HG03159 (cell line): ENCODE results near the gene FAM120B.
A peak's percentile ranks its signal among the peaks of the same experiment; 100 is the strongest.

Source experiments
- ATAC-seq: cut with Tn5 transposase; IDR thresholded peaks from one replicate; pipeline ENCODE4 v1.9.1; 2021; ENCODE audit warnings: mild to moderate bottlenecking, moderate library complexity; ENCODE audit not compliant: unreplicated experiment

FAM120B gene

DNA sequence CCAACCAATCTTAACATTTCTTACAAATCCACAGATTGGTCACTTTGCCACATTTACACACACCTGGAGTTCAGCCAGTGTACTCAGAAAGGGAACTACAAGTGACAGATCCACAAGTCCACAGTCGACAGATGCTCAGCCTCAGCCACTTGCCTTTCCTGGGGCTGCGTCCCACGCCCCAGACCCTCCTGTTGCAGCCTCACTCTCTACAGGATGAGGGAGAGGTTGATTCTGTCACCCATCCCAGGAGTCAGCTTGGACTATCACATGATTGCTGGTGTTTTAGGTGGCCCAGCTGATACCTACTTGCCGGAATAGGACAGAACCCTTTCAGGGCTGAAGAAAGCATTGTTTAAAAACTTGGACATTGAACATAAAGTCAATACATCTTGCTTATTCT, 108.8 kb downstream of the FAM120B start:
- ATAC-seq = no peak

DNA sequence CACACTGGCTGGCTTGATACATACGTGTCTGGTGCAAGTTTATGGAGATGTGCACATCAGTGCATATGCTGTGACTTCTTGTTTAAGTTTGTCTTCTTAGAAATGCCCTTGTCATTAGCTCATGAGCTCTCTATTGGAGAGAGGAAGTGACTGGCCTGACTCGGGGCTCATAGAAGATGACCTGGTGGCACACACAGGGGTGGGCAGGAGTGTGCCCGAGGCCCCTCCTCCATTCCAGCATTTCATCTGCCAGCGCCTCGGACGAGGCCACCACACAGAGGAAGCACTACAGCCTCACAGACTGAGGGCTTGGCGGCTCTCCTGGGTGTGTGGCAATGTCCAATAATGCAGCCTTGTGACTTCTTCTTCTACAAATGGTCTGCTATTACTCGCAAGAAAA, 109.7 kb downstream of the FAM120B start:
- ATAC-seq = no peak

DNA sequence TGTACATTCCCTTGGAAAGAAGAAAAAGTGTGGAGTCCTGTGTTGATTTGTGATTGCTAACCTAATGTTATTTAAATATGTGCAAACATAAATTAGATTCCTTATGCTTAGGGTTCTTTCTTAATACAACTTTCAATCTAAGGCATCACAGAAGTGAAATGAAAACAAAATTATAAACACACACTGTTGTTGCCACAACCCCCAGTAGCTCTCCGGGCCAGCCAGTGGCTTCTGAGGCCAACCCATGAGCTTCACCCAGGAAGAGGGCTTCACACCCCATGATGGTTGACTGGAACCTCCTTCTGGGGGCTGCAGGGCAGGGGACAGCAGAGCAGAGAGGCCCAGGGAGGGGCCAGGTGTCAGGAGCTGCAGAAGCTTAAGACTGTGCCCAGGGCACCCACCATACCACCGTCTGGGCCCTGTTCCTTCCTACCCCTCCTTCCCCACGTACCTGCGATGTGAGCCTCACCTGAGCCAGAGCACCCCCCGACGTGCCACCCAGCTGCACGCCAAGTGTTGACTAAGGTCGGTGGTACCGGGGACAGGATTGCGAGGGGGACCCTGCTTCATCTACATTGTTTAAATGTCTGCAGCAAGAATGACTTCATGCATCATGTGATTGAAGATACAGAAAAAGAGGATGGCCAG, 110.5 kb downstream of the FAM120B start:
- no peak for ATAC-seq

DNA sequence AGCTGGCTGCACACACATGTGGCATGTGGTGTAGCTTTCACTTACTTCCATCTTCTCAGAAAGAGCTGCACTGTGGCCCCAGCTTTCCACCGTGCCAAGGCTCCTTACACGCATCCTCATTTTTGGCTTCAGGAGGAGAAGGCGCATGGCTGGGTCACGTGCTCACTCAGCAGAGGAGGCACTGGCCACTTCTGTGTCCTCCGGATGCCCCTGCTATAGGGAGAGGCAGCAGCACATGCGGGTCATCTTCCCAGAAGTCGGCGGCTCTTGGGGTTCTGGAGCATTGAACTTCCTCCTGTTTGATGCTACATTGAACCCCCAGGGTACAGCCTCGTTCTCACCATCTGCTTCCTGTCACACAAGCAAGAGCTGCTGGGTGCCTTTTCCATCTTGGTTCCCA, 111.3 kb downstream of the FAM120B start:
- ATAC-seq = no peak

DNA sequence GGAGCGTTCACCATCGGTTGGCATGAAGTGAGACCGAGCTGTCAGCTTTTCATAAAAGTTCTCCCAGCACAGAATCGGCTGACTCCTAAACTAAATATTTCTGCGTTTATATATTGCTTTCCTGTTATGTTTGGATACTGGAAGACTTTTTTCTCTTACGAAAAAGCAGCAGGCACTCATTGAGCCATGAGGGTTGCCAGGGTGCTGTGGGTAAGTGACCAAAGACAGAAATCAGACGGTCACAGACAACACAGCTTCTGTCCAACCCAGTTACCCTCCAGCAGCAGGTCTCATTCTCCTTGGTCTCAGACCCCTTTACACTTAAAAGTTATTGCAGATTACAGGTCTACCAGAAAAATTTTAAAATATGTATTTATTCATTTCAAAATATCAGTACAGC, 113.7 kb downstream of the FAM120B start:
- no peak for ATAC-seq

DNA sequence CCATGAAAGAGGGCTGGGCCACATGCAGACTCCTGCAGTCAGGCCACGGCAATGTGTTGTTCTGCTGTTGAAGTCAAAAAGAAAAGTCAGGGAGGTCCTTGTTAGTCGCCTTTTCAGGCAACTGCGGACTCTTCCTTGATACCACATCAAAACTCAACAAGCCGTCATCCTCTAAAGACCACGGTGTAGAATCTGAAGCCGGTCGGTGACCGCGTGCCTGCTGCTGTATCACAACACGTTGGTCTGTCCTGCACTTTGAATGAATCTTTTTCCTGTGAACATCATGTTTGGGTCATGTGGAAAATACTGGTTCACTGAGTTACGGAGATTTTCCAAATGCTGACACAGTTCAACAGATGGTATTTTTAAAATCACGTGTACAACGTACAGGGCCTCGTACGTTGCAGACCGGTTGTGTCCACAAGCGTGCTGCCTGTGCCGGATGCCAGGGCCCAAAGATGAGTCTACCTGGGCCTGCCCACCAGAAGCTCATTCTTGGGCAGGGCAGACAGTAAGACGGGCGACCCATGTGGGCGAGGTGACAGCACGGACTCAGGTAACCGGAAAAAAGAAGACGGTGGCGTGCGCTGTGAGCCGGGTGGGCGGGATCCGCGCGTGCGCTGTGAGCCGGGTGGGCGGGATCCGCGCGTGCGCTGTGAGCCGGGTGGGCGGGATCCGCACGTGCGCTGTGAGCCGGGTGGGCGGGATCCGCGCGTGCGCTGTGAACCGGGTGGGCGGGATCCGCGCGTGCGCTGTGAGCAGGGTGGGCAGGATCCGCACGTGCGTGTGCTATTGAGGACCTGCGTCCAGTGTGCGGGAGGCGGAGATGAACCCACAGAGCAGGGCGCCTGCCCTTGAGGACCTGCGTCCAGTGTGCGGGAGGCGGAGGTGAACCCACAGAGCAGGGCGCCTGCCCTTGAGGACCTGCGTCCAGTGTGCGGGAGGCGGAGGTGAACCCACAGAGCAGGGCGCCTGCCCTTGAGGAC, 114.5 kb downstream of the FAM120B start:
- ATAC-seq = no peak

DNA sequence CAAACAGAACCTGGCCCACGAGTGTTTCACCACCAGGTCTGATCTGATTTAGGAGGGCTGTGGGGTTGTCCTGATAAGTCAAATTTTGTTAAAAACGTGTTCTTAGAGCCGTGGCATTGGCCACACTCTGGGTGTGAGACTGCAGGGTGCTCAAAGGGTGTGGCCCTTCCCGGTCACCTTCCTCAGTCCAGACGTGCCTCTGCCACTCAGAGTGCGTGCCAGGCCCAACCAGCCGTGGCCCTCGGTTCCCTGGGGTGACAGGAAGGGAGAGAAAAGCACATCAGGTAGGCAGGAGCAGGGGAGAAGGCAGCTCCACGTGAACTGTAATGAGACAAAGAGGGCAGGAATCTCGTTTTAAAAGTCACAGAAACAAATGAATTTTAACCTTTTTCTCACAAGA, 115.4 kb downstream of the FAM120B start:
- ATAC-seq = no peak

DNA sequence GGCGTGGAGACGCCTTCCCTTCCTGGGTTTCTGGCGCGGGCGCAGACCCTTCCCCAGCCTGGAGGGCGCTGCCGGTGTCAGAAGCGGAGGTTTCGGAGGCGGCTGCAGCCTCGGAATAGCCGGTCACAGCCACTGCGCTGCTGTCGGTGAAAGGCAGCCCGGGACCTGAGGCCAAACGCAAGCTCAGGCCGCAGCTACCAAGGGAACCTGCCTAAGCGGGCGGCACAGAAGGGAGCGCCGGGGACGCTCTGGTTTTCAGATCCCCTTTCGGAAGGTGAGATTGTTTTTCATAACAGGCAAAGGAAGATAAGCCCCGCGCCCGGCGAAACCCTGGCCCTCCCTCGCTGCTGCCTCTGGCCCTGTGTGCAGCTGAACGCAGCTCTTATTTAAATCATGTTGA, 116.5 kb downstream of the FAM120B start:
- ATAC-seq = no peak

DNA sequence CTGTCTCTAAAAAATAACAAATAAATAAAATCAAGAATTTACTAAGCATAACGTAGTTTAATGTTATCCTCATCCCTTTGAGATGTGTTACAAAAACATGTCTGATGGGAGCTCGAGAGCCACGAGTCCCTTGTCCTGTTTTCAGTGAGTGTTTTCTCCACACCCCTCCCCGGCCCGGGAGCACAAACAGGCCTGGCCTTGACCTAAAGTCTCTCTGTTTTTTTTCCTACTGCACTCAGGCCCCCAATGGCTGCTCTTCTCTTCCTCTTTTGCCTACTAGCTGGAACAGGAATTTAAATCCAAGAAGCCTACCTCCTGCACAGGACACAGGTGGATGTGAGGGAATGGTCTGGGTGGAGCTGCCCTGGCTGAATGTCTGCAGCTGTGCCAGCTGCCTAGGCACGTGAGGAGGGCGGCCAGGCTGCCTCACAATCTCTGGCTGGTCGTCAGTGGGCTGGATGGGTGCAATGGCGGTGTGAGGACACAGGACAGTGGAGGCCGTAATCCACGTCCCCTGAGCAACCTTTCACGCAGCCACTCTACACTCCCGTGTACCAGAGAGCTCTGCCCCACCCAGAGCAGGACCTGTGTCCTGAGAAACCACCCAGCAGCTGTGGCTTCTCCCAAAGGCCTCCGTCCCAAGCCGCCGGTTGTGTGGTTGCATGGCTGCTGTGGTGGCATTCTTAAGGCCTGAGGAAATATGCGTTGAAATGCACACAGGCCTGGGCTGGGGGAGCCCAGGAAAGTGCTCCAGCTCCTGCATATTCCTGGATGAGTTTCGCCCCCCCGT, 117.5 kb downstream of the FAM120B start:
- ATAC-seq = no peak

DNA sequence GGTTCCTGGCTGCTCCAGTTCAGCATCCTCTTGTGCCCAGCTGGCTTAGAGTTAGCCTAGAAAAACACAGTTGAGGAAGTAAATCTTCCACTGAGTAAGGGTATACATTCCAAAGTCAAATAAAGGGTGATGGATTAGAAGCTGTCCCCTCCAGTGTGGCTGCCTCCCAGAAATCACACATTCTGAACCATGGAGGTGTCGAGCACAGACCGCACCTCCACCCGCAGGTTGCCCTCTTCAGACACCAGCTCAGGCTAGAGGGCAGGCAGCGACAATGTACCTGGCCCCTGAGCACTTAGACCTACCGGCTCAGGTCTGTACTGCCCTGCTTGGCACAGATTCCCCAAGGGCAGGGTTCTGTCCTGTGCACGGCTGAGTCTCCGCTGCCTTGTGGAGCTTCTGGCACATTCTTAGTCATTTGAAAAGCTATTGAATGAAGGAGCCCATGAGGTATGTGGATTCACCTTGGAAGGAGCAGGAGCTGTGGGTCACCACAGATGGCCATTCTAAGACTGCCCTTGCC, 118.1 kb downstream of the FAM120B start:
- no peak for ATAC-seq

DNA sequence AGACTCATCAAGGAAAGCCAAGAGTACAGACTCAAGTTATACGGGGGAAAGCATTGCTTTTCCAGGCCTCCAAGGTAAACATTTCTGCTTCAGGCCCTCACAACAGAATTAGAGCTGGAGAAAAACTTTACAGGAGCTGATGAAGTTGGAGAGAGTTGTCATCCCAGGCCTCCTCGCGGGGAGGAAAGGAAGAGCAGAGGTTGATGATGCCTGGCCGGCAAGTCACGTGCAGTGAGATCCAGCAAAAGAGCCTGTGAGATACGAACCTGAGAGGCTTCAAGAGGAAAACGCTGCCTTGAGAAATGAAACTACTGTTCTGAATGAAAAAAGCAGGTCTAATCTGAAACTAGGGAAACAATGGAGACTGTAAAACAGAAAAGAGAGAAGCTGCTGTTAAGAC, 122.9 kb downstream of the FAM120B start:
- no peak for ATAC-seq

DNA sequence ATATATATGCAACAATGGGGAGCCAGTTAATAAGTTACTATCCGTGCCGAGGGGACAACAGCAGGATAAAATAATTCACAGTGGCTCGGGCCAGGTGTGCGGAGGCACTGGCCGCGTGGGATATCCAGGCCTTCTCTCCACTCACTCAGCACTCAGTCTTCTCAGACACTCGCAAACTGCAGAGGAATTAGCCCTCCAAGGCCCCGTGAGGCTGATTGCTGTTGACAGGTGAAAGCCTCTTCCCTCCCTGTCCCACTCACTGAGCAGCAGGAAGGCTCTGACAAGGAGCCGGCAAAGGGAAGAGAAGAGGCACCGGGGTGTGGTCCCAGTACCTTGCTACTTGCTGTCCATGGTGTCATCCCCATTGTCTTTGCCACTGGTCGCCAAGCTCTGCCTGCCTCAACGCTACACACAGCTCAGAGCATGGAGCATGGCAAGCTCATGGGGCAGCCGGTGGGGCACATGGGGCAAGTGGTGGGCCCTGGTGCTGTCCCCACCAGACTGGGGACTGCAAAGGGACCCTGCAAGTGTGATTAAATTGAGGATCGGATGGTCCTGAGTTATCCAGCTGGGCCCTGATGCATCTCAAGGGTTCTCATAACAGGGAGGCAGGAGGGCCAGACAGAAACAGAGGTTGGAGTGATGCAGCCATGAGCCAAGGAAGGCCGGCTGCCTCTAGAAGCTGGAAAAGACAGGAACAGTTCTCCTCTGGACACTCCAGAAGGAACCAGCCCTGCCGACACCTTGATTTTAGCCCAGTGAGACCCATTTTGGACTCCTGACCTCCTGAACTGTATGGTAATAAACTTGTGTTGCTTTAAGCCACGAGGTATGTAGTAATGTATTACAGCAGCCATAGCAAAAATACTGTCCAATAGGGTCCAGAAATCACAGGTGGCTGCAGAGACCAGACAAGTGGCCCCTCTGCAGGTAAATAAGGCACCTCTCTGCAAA, 126.9 kb downstream of the FAM120B start:
- ATAC-seq = no peak

DNA sequence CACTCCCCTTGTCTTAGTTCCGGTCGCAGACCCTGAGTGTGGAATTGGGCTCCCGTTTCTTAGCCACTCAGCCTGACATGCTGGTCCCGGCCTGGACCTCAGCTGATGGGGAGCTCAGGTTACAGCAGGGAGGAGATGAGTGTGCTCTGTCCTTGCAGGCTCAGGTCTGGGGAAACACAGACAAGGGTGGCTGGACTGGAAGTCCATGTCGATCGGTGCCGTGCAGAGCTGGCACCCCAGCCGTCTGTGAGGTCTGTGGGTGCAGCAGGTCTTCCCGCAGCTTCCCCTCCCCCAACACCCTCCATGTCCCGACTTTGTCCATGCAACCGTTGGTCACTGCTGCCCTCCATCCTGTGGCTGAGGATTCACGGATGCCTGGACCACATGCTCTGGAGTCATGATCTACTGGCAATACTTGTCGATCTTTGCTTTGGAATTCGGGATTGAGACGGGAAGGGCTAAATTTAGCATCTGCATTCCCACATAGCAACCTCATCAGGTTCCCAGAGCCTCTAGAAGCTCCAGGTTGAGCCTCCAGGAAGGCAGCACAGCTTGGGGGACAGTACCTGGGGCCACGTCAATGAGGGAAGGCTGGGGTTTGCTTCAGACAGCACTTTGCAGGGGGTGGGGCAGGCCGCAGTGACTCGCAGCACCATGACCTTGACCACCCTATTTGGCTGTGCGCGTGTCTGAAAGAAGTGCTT, 127.7 kb downstream of the FAM120B start:
- ATAC-seq = no peak

DNA sequence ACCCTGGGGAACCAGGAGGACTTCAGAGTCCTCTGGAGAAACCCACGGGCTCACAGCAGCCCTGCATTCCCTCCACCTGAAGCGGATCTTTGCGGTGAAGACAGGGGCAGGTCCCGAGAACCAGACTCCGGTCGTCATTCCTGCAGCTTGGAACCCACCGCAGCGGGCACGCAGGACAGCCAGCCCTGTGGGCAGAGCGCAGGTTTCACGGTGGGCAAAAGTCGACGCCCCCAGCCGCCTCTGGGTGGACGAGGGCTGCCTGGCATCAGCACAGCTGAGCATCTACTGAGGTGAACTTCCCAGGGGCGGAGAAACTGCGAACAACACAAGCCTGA, 128.2 kb downstream of the FAM120B start:
- ATAC-seq = no peak

DNA sequence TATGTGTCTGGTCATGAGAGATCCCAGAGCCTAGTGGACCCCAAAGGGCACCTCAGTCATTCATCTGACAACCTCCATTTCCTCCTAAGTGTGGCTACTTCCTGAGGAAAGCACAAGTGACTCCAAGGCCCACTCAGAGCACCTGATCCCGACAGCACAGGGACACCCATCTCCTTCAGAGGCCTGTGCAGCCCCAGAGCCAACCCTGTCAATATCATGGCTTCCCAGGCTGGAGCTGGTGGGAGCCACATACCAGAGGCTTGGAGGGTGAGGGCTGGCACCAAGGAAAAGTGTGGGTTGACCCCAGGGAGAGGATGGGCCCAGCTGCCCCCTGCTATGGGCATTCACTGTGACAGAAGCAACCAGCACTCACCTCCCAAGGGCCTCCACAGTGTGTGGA, 129.2 kb downstream of the FAM120B start:
- ATAC-seq = no peak

DNA sequence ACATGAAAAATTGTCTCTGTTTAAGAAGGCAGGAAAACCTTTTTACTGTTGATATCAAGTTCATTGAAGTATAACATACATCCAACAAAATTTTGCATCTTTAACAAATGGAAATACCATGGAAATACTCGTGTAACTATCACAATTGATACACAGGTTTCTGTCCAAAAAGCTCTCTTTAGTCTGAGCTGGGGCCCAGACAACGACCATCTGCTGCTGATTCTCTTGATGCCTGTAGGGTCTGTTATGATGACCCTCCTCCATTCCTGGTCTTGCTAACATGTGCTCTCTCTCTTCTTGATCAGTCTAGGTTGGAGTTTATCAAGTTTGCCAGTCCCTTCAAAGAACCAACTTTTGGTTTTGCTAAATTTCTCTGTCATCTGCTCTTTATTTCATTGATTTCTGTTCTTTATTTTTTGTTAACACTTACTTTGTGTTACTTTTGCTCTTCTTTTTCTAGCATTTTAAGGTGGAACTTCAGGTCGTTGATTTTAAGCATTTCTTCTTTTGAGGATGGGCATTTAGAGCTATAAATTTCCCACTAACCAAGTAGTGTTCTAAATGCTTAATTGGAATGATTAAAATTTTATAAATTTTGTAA, 129.8 kb downstream of the FAM120B start:
- ATAC-seq = no peak

DNA sequence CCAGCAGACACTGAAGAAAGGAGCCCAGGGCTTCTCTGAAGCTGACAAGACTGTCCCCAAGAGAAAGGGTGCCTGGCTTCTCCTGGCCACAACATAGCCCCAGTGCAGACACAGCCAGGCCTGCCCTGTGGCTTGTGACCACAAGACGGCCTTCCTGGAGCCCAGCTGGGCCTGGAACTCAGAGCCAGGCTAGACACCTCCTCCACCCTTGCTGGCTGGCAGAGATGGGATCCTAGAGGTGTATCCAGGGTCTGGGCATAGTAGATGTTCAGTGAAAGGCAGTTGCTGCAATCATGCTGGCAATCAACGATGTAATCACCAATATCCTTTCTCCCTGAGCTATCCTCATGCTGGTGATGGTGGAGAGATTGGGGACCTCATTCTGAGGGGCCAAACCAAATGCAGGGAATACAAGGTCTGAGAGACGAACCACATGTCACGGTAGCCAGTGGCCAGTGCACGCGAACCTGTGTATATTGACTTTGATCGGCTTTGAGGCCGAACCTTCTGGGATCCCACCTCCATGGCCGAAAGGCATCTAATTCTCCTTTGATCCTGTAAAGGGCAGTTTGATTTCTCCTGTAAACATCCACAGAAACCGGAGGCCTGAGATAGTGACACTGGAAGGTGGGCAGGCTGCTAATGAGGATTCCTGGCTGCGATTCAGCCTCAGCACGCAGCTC, 131.3 kb downstream of the FAM120B start:
- no peak for ATAC-seq

DNA sequence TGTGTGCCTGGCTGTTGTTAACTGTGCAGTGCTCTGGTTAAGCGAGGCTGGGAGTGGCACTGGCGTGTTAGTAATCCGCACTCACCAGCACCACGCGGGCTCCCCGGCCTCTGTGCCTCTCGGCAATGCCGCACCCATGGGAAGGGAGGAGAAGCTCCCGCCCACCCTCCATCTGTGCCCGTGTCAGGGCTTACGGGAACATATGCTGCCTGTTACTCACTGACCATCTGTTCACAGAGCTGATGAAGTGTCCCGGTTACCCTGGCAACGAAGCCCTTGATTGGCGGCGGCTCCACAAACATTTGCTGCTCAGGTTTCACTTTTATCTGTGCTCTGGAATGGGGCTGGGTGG, 131.8 kb downstream of the FAM120B start:
- peak; percentile 90 for ATAC-seq

DNA sequence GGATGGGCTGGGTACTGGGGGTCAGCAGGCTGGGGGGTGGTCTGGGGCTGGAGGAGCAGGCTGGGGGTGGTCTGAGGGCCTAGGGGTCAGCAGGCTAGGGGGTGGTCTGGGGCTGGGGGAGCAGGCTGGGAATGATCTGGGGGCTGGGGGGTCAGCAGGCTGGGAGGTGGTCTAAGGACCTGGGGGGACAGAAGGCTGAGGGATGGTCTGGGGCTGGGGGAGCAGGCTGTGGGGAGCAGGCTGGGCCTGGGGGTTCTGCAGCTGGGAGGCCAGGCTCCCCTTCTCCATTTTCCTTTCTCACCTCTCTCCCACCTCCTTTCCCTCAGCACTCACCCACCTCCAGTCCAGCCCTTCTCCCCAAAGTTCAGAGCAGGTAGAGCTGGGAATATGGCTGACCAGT, 132.3 kb downstream of the FAM120B start:
- no peak for ATAC-seq
